Right lobe of liver (tissue), 4 donors: ENCODE measurements around the gene CEP170B.

Experiments
- CTCF ChIP-seq, 4 donors: fragments of 200-600 bp in 3 of 4; fragments of 450-650 bp in 1 of 4; IDR thresholded peaks; one replicate each; pipeline versions ENCODE4 v1.5.1 to v1.8.0; 2016 to 2022; ENCODE audit warnings: antibody characterized with exemption in 4 of 4, mild to moderate bottlenecking in 2 of 4
- POLR2A ChIP-seq: fragments of 450-650 bp; IDR thresholded peaks from one replicate; pipeline ENCODE4 v1.6.1; 2017; ENCODE audit warnings: antibody characterized with exemption, mild to moderate bottlenecking
- donor health status: DM: no; HTN: no; CAD: no.
- donor health status: DM: no; HTN: no; CAD: no.
- donor health status: DM: no; HTN: yes; CAD: no.

GRCh38 chr14:104844306-104845032 is 20.6 kb upstream of the CEP170B start:
- TF ChIP-seq CTCF (IDR thresholded peaks at IDR 0.05) (no peak), POLR2A (no peak)
